Activated B cell treated with CpG ODN at 0.5 μM for 24 hours (primary cell): ENCODE results near the gene SLC26A3. TPM values are rescaled to one million over a fixed set of nuclear protein-coding genes. Genes with fewer than 3 reads are reported as not detected.
"Not testable (repeated sequence)": the region's sequence is repeated elsewhere in the genome, so short reads cannot be mapped to it uniquely, and the experiment has no call there.

Experiments
- ATAC-seq: fragments of 200-7000 bp; cut with Tn5 transposase; one replicate; pipeline ENCODE4 v1.10.0; 2021; ENCODE audit warnings: low read depth, mild to moderate bottlenecking, moderate library complexity
- CTCF ChIA-PET: fragments of 350-600 bp; sonication (Branson Sonifier 250); formaldehyde crosslinking; loops from one replicate; lab custom pipeline; 2021; ENCODE audit warnings: antibody characterized with exemption; lab: Charles Lee
- POLR2A ChIA-PET: fragments of 350-600 bp; sonication (Branson Sonifier 250); formaldehyde crosslinking; loops from one replicate; lab custom pipeline; 2021; ENCODE audit warnings: antibody characterized with exemption; lab: Charles Lee
- DNase-seq: peaks from one replicate; pipeline ENCODE4 v3.0.0; 2022
- H3K27ac Mint-ChIP-seq: one replicate; pipeline ENCODE4 v1.8.0; 2020; ENCODE audit warnings: mixed read lengths
- H3K27me3 Mint-ChIP-seq: one replicate; pipeline ENCODE4 v1.8.0; 2021; ENCODE audit warnings: mixed read lengths
- H3K36me3 Mint-ChIP-seq: one replicate; pipeline ENCODE4 v1.8.0; 2021; ENCODE audit warnings: low read depth, mixed read lengths
- H3K4me1 Mint-ChIP-seq: one replicate; pipeline ENCODE4 v1.8.0; 2021; ENCODE audit warnings: mixed read lengths
- H3K4me3 Mint-ChIP-seq: one replicate; pipeline ENCODE4 v1.8.0; 2020; ENCODE audit warnings: mild to moderate bottlenecking, mixed read lengths
- H3K9me3 Mint-ChIP-seq: one replicate; pipeline ENCODE4 v1.8.0; 2020; ENCODE audit warnings: mixed read lengths
- CTCF ChIP-seq: fragments of 200-600 bp; IDR thresholded peaks from one replicate; pipeline ENCODE4 v1.8.0; 2022; ENCODE audit warnings: antibody characterized with exemption, mild to moderate bottlenecking
- intact Hi-C: fragments of 100-400 bp; cut with micrococcal nuclease; formaldehyde crosslinking; loops from one replicate; pipeline ENCODE4 v1.15.1; 2024
- total RNA-seq: library from RNA; stranded (reverse); gene quantifications from 2 replicates; pipeline ENCODE4 v1.2.3, GENCODE V29; 2022

The SLC26A3 gene
- not detected in 2 replicates for total RNA-seq

GRCh38 chr7:107803009-107803610, at the start of gene SLC26A3:
SLC26A3 (minus strand) TSS chr7:107803223; CDS start chr7:107794509, 8,714 bp downstream.
- no peaks in the 10 kb centered on the region for H3K4me1 Mint-ChIP-seq
- ATAC-seq, result no peak
- peaks cover 19% of the 10 kb centered on the region for H3K27me3 Mint-ChIP-seq
- no peaks in the 10 kb centered on the region for H3K9me3 Mint-ChIP-seq
- DNase-seq, result no peak
- ChIA-PET CTCF (interaction anchor here (1.1 kb wide), 1 partner anchor 70 kb away, joined by 3 read pairs; no protein-coding TSS in a partner anchor), POLR2A (no interaction called here)
- TF ChIP-seq CTCF, result no peak
- no peak within 1 kb of the TSS for H3K4me3 Mint-ChIP-seq
- H3K36me3 Mint-ChIP-seq, result no peaks in the 10 kb centered on the region
- intact Hi-C loops, result no loop called here
- H3K27ac Mint-ChIP-seq, result no peak within 1 kb of the TSS

- TF ChIP-seq CTCF, result no peak
- DNase-seq, result no peak
- no peak for ATAC-seq
- no peak overlapping the region for H3K27ac Mint-ChIP-seq
- POLR2A ChIA-PET, result no interaction called here
- H3K4me1 Mint-ChIP-seq, result no peaks in the 10 kb centered on the region
- peaks cover 6% of the 10 kb centered on the region for H3K27me3 Mint-ChIP-seq
- intact Hi-C loops, result no loop called here
- H3K4me3 Mint-ChIP-seq, result no peak overlapping the region
- CTCF ChIA-PET, result no interaction called here
- H3K9me3 Mint-ChIP-seq, result no peaks in the 10 kb centered on the region
- H3K36me3 Mint-ChIP-seq, result no peaks in the 10 kb centered on the region
These were observed 47.6 kb upstream of the SLC26A3 start for GRCh38 chr7:107850643-107851042.

GRCh38 chr7:107850216-107850615, 47.2 kb upstream of the SLC26A3 start:
- intact Hi-C loops, result no loop called here
- Mint-ChIP-seq H3K4me1 (no peaks in the 10 kb centered on the region), H3K27me3 (peaks cover 6% of the 10 kb centered on the region), H3K36me3 (no peaks in the 10 kb centered on the region), H3K9me3 (no peaks in the 10 kb centered on the region), H3K4me3 (no peak overlapping the region), H3K27ac (no peak overlapping the region)
- ChIA-PET POLR2A (no interaction called here), CTCF (no interaction called here)
- TF ChIP-seq CTCF, result no peak
- ATAC-seq, result no peak
- DNase-seq, result no peak

GRCh38 chr7:107848211-107848610, 45.2 kb upstream of the SLC26A3 start:
- H3K36me3 Mint-ChIP-seq, CTCF ChIA-PET, H3K4me1 Mint-ChIP-seq, POLR2A ChIA-PET, H3K27me3 Mint-ChIP-seq, ATAC-seq, intact Hi-C loops, H3K4me3 Mint-ChIP-seq, H3K9me3 Mint-ChIP-seq, DNase-seq, H3K27ac Mint-ChIP-seq: not testable (repeated sequence)

- H3K4me1 Mint-ChIP-seq, intact Hi-C loops, H3K27me3 Mint-ChIP-seq, H3K36me3 Mint-ChIP-seq, H3K9me3 Mint-ChIP-seq, CTCF ChIA-PET, POLR2A ChIA-PET, DNase-seq, ATAC-seq, H3K27ac Mint-ChIP-seq, H3K4me3 Mint-ChIP-seq: not testable (repeated sequence)
These were observed 44.8 kb upstream of the SLC26A3 start for GRCh38 chr7:107847836-107848175.

GRCh38 chr7:107847168-107847835, 44.3 kb upstream of the SLC26A3 start:
- ATAC-seq (no peak), DNase-seq (no peak)
- Mint-ChIP-seq H3K36me3 (no peaks in the 10 kb centered on the region), H3K4me3 (no peak overlapping the region), H3K27me3 (peaks cover 2% of the 10 kb centered on the region), H3K9me3 (no peaks in the 10 kb centered on the region), H3K27ac (no peak overlapping the region), H3K4me1 (no peaks in the 10 kb centered on the region)
- CTCF ChIA-PET, result no interaction called here
- no peak for TF ChIP-seq CTCF
- intact Hi-C loops, result no loop called here
- POLR2A ChIA-PET, result no interaction called here
